ENCODE data around the gene RFX3.

GRCh38 chr9:3548648-3549047 lies 22.8 kb upstream of the RFX3 start:
- TF ChIP-seq CTCF (IDR thresholded peaks at IDR 0.05; ENCODE audit: low read length): no peak
- no peak for TF ChIP-seq EZH2phosphoT487 (IDR thresholded peaks at IDR 0.05; ENCODE audit: low read length)

All from MM.1S (cell line).